Activated CD4-positive, alpha-beta memory T cell treated with anti-CD3 and anti-CD28 coated beads, Interleukin-2, amount 10 ng/mL, durations not matched to agents 7 days and 5 days (primary cell): ENCODE data around the gene SQSTM1. TPM values are rescaled to one million over a fixed set of nuclear protein-coding genes. Genes with fewer than 3 reads are reported as not detected.

ENCODE experiments used
- CTCF ChIA-PET: fragments of 350-600 bp; sonication (Branson Sonifier 250); formaldehyde crosslinking; loops from one replicate; lab custom pipeline; 2021; ENCODE audit warnings: antibody characterized with exemption, inconsistent platforms; lab: Charles Lee
- POLR2A ChIA-PET: fragments of 350-600 bp; sonication (Branson Sonifier 250); formaldehyde crosslinking; loops from one replicate; lab custom pipeline; 2021; ENCODE audit warnings: antibody characterized with exemption; lab: Charles Lee
- DNase-seq: peaks from one replicate; pipeline ENCODE4 v3.0.0-alpha.2; 2020
- H3K27ac Mint-ChIP-seq: one replicate; pipeline ENCODE4 v1.8.0; 2021; ENCODE audit warnings: mild to moderate bottlenecking, mixed read lengths
- H3K27me3 Mint-ChIP-seq: one replicate; pipeline ENCODE4 v1.8.0; 2021; ENCODE audit warnings: mixed read lengths
- H3K36me3 Mint-ChIP-seq: one replicate; pipeline ENCODE4 v1.8.0; 2021; ENCODE audit warnings: low read depth, mixed read lengths
- H3K4me1 Mint-ChIP-seq: one replicate; pipeline ENCODE4 v1.8.0; 2021; ENCODE audit warnings: mixed read lengths
- H3K4me3 Mint-ChIP-seq: one replicate; pipeline ENCODE4 v1.8.0; 2021; ENCODE audit warnings: mild to moderate bottlenecking, mixed read lengths
- H3K9me3 Mint-ChIP-seq: one replicate; pipeline ENCODE4 v1.8.0; 2021; ENCODE audit warnings: mixed read lengths
- total RNA-seq, 2 experiments: library from RNA; stranded (reverse); gene quantifications; one replicate each; pipeline ENCODE4 v1.2.3, GENCODE V29; 2021

Gene SQSTM1
- total RNA-seq, 2 experiments from 2014 or later: 178 to 183 TPM

GRCh38 chr5:179802207-179802883 lies 18.4 kb upstream of the SQSTM1 start:
- H3K27me3 Mint-ChIP-seq: no peaks in the 10 kb centered on the region
- H3K4me3 Mint-ChIP-seq: no peak overlapping the region
- ChIA-PET CTCF (interaction anchor here (0.6 to 2.2 kb wide), 26 partner anchors 9 to 323 kb away, joined by 3 to 19 read pairs (median 4); partner anchors contain the start of genes HNRNPH1, LTC4S and TBC1D9B), POLR2A (interaction anchor here (0.7 to 1.2 kb wide), 6 partner anchors 9 to 179 kb away, joined by 3 to 6 read pairs (median 4); partner anchors contain the start of genes HNRNPH1 and SQSTM1)
- peaks cover 15% of the 10 kb centered on the region for H3K36me3 Mint-ChIP-seq
- H3K27ac Mint-ChIP-seq: no peak overlapping the region
- no peaks in the 10 kb centered on the region for H3K9me3 Mint-ChIP-seq
- DNase-seq: no peak
- H3K4me1 Mint-ChIP-seq: peaks cover 30% of the 10 kb centered on the region

- no peaks in the 10 kb centered on the region for H3K9me3 Mint-ChIP-seq
- H3K4me1 Mint-ChIP-seq: peaks cover 30% of the 10 kb centered on the region
- H3K27me3 Mint-ChIP-seq: no peaks in the 10 kb centered on the region
- CTCF ChIA-PET: interaction anchor here (1.5 to 2.2 kb wide), 6 partner anchors 8 to 287 kb away, joined by 3 to 19 read pairs (median 4); partner anchors contain the start of gene TBC1D9B
- H3K4me3 Mint-ChIP-seq: no peak overlapping the region
- H3K27ac Mint-ChIP-seq: no peak overlapping the region
- peaks cover 12% of the 10 kb centered on the region for H3K36me3 Mint-ChIP-seq
- POLR2A ChIA-PET: interaction anchor here (0.7 to 2.0 kb wide), 5 partner anchors 17 to 179 kb away, joined by 3 to 7 read pairs (median 4); partner anchors contain the start of genes HNRNPH1, MAML1 and SQSTM1
- DNase-seq: no peak
Measured at GRCh38 chr5:179802950-179803562, 17.6 kb upstream of the SQSTM1 start.

- H3K36me3 Mint-ChIP-seq: peaks cover 12% of the 10 kb centered on the region
- peak overlapping the region; percentile 85 for H3K4me3 Mint-ChIP-seq
- POLR2A ChIA-PET: interaction anchor here (1.5 to 4.9 kb wide), 5 partner anchors 8 to 71 kb away, joined by 3 to 37 read pairs (median 6); partner anchors contain the start of genes LTC4S, MAML1 and SQSTM1
- H3K27ac Mint-ChIP-seq: peak overlapping the region; percentile 81
- peaks cover 33% of the 10 kb centered on the region for H3K4me1 Mint-ChIP-seq
- H3K9me3 Mint-ChIP-seq: no peaks in the 10 kb centered on the region
- H3K27me3 Mint-ChIP-seq: no peaks in the 10 kb centered on the region
- DNase-seq: peak; percentile 46
- CTCF ChIA-PET: no interaction called here
Measured at GRCh38 chr5:179803651-179804554, 16.8 kb upstream of the SQSTM1 start.

GRCh38 chr5:179804555-179804947 lies 16.2 kb upstream of the SQSTM1 start:
- no peaks in the 10 kb centered on the region for H3K27me3 Mint-ChIP-seq
- peak overlapping the region; percentile 81 for H3K27ac Mint-ChIP-seq
- peak overlapping the region; percentile 85 for H3K4me3 Mint-ChIP-seq
- H3K4me1 Mint-ChIP-seq: peaks cover 33% of the 10 kb centered on the region
- POLR2A ChIA-PET: interaction anchor here (1.5 to 4.9 kb wide), 5 partner anchors 9 to 72 kb away, joined by 3 to 37 read pairs (median 6); partner anchors contain the start of genes LTC4S, MAML1 and SQSTM1
- H3K9me3 Mint-ChIP-seq: no peaks in the 10 kb centered on the region
- DNase-seq: no peak
- CTCF ChIA-PET: no interaction called here
- peaks cover 8% of the 10 kb centered on the region for H3K36me3 Mint-ChIP-seq

- H3K4me3 Mint-ChIP-seq: peak overlapping the region; percentile 85
- peak overlapping the region; percentile 81 for H3K27ac Mint-ChIP-seq
- peaks cover 33% of the 10 kb centered on the region for H3K4me1 Mint-ChIP-seq
- no peaks in the 10 kb centered on the region for H3K9me3 Mint-ChIP-seq
- ChIA-PET POLR2A (interaction anchor here (1.6 to 4.9 kb wide), 5 partner anchors 9 to 182 kb away, joined by 5 to 37 read pairs (median 8); partner anchors contain the start of genes HNRNPH1, LTC4S, MAML1 and SQSTM1), CTCF (interaction anchor here (1.3 kb wide), 1 partner anchor 10 kb away, joined by 5 read pairs; no protein-coding TSS in a partner anchor)
- H3K27me3 Mint-ChIP-seq: no peaks in the 10 kb centered on the region
- DNase-seq: no peak
- peaks cover 5% of the 10 kb centered on the region for H3K36me3 Mint-ChIP-seq
Measured at GRCh38 chr5:179805070-179805528, 15.6 kb upstream of the SQSTM1 start.

- CTCF ChIA-PET: interaction anchor here (0.6 to 1.3 kb wide), 3 partner anchors 10 to 191 kb away, joined by 3 to 5 read pairs (median 3); no protein-coding TSS in a partner anchor
- peak overlapping the region; percentile 81 for H3K27ac Mint-ChIP-seq
- H3K4me1 Mint-ChIP-seq: peaks cover 33% of the 10 kb centered on the region
Measured at GRCh38 chr5:179805529-179806249, 15.0 kb upstream of the SQSTM1 start.

GRCh38 chr5:179806250-179807048 lies 14.3 kb upstream of the SQSTM1 start, which contains the start of gene MGAT4B:
Gene MGAT4B (minus strand): TSS chr5:179806866. CDS start chr5:179806583, 283 bp downstream.
- CTCF ChIA-PET: interaction anchor here (0.7 to 1.3 kb wide), 2 partner anchors 11 to 100 kb away, joined by 3 to 5 read pairs; no protein-coding TSS in a partner anchor
- Mint-ChIP-seq H3K4me3 (peak within 1 kb of the TSS; percentile 85), H3K4me1 (peaks cover 33% of the 10 kb centered on the region), H3K27ac (peak within 1 kb of the TSS; percentile 77), H3K36me3 (peaks cover 5% of the 10 kb centered on the region), H3K27me3 (no peaks in the 10 kb centered on the region), H3K9me3 (no peaks in the 10 kb centered on the region)
- peak; percentile 75 for DNase-seq
- POLR2A ChIA-PET: interaction anchor here (0.7 to 4.9 kb wide), 12 partner anchors 10 to 289 kb away, joined by 3 to 37 read pairs (median 4); partner anchors contain the start of genes HNRNPH1, LTC4S, RUFY1 and SQSTM1

More at GRCh38 chr5:179805529-179806249, 15.0 kb upstream of the SQSTM1 start:
- H3K4me3 Mint-ChIP-seq: peak overlapping the region; percentile 85
- POLR2A ChIA-PET: interaction anchor here (0.7 to 4.9 kb wide), 9 partner anchors 10 to 290 kb away, joined by 3 to 37 read pairs (median 5); partner anchors contain the start of genes HNRNPH1, LTC4S, RUFY1 and SQSTM1
- peaks cover 5% of the 10 kb centered on the region for H3K36me3 Mint-ChIP-seq
- H3K9me3 Mint-ChIP-seq: no peaks in the 10 kb centered on the region
- H3K27me3 Mint-ChIP-seq: no peaks in the 10 kb centered on the region
- peak; percentile 70 for DNase-seq

- POLR2A ChIA-PET: interaction anchor here (0.9 to 1.6 kb wide), 2 partner anchors 10 to 25 kb away, joined by 3 to 9 read pairs; no protein-coding TSS in a partner anchor
- Mint-ChIP-seq H3K36me3 (peaks cover 13% of the 10 kb centered on the region), H3K9me3 (no peaks in the 10 kb centered on the region), H3K27ac (no peak overlapping the region), H3K4me3 (no peak overlapping the region), H3K27me3 (no peaks in the 10 kb centered on the region), H3K4me1 (peaks cover 6% of the 10 kb centered on the region)
- CTCF ChIA-PET: no interaction called here
- no peak for DNase-seq
Measured at GRCh38 chr5:179812135-179812825, 8.4 kb upstream of the SQSTM1 start.

- H3K4me1 Mint-ChIP-seq: peaks cover 10% of the 10 kb centered on the region
- DNase-seq: no peak
- H3K27ac Mint-ChIP-seq: no peak overlapping the region
- H3K9me3 Mint-ChIP-seq: no peaks in the 10 kb centered on the region
- H3K4me3 Mint-ChIP-seq: no peak overlapping the region
- ChIA-PET POLR2A (interaction anchor here (0.9 kb wide), 1 partner anchor 9 kb away, joined by 3 read pairs; no protein-coding TSS in a partner anchor), CTCF (interaction anchor here (1.3 kb wide), 1 partner anchor 50 kb away, joined by 4 read pairs; no protein-coding TSS in a partner anchor)
- no peaks in the 10 kb centered on the region for H3K27me3 Mint-ChIP-seq
- H3K36me3 Mint-ChIP-seq: peaks cover 13% of the 10 kb centered on the region
Measured at GRCh38 chr5:179812997-179813607, 7.6 kb upstream of the SQSTM1 start.

- H3K36me3 Mint-ChIP-seq: peaks cover 13% of the 10 kb centered on the region
- H3K4me3 Mint-ChIP-seq: no peak overlapping the region
Measured at GRCh38 chr5:179814090-179814489, 6.6 kb upstream of the SQSTM1 start.

More at GRCh38 chr5:179814090-179814489, 6.6 kb upstream of the SQSTM1 start:
- Mint-ChIP-seq H3K27ac (no peak overlapping the region), H3K27me3 (no peaks in the 10 kb centered on the region), H3K9me3 (no peaks in the 10 kb centered on the region), H3K4me1 (peaks cover 17% of the 10 kb centered on the region)
- ChIA-PET CTCF (interaction anchor here (1.3 kb wide), 2 partner anchors 12 to 51 kb away, joined by 3 to 4 read pairs; no protein-coding TSS in a partner anchor), POLR2A (no interaction called here)
- no peak for DNase-seq
